C4-2B (cell line): ENCODE data around the gene NCK1.
A peak's percentile ranks its signal among the peaks of the same experiment; 100 is the strongest.
"Not testable (repeated sequence)": the region's sequence is repeated elsewhere in the genome, so short reads cannot be mapped to it uniquely, and the experiment has no call there.

ENCODE experiments used
- H3K27ac ChIP-seq: fragments of 450-650 bp; 2 replicates; pipeline ENCODE4 v1.5.1; 2017
- CTCF ChIP-seq: fragments of 450-650 bp; conservative IDR thresholded peaks from 2 replicates; pipeline ENCODE4 v1.5.1; 2017; ENCODE audit warnings: mild to moderate bottlenecking
- ZFX ChIP-seq: fragments of 450-650 bp; IDR thresholded peaks from 2 replicates; pipeline ENCODE4 v1.6.1; 2017

The NCK1 gene

GRCh38 chr3:136862617-136863322, 762 bp downstream of the NCK1 start:
- peak overlapping the region; percentile 91 for H3K27ac ChIP-seq
- no peak for TF ChIP-seq CTCF
- no peak for TF ChIP-seq ZFX

GRCh38 chr3:136869282-136869681, 7.3 kb downstream of the NCK1 start:
- H3K27ac ChIP-seq = no peak overlapping the region
- TF ChIP-seq ZFX (no peak), CTCF (no peak)

- not testable (repeated sequence) for H3K27ac ChIP-seq
Measured at GRCh38 chr3:136872258-136872657, 10.2 kb downstream of the NCK1 start.

GRCh38 chr3:136879510-136879909, 17.5 kb downstream of the NCK1 start:
- not testable (repeated sequence) for H3K27ac ChIP-seq

DNA sequence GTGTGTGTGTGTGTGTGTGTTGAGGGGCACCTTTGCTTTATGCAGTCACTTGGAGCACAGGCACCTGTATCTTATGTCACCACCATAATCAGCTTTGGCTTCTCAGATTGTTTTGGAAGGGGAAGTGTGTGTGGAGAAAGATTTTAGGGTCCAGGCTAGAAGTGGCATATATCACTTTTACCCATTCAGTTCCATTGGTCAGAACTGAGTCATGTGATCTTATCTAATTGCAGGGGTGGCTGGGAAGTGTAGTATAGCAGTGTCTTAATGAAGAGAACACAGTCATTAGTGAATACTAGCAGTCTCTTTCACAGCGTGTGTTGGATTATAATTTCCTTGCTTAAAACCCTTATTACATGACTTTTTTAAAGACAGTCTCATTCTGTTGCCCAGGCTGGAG, 20.6 kb downstream of the NCK1 start:
- H3K27ac ChIP-seq = no peak overlapping the region
- no peak for TF ChIP-seq CTCF
- TF ChIP-seq ZFX = no peak

DNA sequence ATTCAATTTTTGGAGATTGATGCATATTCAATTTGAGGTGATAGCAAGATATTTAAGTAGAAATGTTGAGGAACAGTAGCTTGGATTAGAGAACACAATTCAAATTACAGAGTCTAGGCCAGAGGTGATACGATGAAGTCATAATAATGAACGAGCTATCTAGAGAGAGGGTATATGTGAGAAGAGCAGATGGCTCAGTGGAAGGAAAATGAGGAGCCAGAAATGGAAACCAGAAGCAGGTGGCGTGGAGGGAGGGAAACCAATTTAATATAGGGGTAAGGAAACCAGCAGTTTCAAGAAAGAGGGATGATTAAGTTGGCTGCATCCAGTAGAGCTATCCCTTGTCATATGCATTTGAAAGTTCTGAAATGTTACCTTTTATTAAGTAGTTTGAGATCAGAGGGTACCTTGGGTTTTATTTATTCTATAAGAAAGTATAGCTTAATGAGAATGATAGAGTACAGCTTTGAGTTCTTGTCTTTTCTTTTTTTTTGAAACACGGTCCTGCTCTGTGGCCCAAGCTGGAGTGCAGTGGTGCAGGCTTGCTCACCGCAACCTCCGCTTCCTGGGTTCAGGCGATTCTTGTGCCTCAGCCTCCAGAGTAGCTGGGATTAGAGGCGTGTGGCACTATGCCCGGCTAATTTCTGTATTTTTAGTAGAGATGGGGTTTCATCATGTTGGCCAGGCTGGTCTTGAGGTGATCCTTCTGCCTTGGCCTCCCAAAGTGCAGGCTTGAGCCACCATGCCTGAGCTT, 22.1 kb downstream of the NCK1 start:
- no peak for TF ChIP-seq ZFX
- TF ChIP-seq CTCF = no peak
- H3K27ac ChIP-seq = no peak overlapping the region

DNA sequence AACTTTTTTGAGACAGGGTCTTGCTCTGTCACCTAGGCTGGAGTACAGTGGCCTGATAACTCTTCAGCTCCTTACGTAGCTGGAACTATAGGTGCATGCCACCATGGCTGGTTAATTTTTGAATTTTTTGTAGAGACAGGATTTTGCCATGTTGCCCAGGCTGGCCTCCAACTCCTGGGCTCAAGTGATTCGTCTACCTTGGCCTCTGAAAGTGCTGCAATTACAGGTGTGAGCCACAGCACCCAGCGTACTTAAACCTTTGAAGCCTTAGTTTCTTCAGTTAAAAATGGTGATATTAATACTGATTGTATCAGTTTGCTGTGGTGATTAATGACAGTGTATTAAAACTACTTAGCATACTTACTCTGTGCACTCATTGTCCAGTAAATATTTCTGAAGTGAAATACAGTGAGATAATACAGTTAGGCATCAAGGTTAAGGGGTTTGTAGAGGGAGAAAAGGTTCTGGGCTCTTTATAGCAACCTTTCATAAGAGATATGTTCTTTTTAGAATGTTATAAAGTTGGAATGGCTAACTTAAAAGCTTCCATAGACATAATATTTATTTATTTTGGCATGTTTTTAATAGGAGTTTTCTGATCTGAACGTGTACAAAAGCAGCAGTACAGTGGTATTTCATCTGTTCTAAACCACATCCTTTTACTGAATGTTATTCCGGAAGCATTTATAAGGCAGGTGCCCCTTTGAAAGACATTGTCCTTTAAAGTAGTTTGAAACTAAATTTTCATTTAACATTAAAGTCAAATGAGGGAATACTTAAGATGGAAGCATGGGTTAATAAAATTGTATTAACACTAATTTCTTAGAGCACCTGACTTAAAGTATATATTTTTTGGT, 23.6 kb downstream of the NCK1 start:
- TF ChIP-seq CTCF = no peak
- no peak for TF ChIP-seq ZFX
- no peak overlapping the region for H3K27ac ChIP-seq

DNA sequence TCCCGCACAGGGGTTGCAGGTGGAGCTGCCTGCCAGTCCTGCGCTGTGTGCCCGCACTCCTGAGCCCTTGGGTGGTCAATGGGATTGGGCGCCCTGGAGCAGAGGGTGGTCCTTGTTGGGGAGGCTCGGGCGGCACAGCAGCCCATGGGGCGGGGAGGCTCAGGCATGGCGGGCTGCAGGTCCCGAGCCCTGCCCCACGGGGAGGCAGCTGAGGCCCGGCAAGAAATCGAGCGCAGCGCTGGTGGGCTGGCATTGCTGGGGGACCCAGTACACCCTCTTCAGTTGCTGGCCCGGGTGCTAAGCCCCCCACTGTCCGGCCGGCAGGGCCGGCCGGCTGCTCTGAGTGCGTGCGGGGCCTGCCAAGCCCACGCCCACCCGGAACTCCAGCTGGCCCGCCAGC, 27.9 kb downstream of the NCK1 start:
- no peak overlapping the region for H3K27ac ChIP-seq
- no peak for TF ChIP-seq ZFX
- TF ChIP-seq CTCF = no peak
